Measurements from ENCODE around the gene ALDH3A1. TPM values are rescaled to one million over a fixed set of nuclear protein-coding genes. Genes with fewer than 3 reads are reported as not detected.

The ALDH3A1 gene
- total RNA-seq, 1 experiment from 2014 or later: 30.1 TPM

DNA sequence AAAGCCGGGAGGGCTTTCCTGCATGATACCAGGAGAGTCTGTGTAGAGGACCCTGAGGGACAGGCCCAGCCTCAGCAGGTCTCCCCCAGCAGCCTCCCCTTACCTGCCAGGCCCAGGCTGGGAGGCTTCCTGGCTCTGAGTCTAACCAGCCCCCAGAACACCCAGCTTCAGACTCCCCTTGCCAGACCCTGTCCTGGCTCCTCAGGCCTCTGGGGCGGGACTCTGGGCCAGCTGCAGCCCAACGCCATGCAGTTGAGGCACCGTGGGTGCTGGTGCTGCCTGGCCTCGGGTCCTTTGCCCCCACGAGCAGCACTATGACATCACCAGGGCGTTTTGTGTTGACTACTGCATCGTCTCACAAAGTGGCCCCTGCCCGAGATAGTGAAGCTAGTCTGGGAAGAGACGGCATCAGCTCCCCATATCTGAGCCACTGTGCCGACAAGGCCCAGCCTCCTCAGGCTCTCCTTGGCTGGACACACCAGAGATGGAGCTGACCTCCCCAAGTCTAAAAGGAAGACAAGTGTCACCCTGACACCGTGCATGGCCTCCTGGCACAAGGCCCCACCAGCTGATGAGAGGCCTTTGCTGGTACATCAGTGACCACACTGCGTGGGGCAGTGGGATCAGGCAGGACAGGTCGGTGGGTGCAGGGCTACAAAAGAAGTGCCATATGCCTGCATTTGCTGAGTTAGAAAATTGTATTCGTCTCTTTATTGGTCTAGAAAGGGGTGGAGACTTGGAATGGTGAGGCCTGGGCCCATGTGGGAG is 10.6 kb downstream of the ALDH3A1 start:
- no TSS peak for BruUV-seq (replicated peaks)
- no peak overlapping the region for H3K4me3 ChIP-seq (ENCODE audit: low read length)
- CTCF ChIA-PET: no interaction called here
- no peaks in the 10 kb centered on the region for H3K9me3 ChIP-seq (ENCODE audit: low read length)
- no peaks in the 10 kb centered on the region for H3K9me2 ChIP-seq (replicated peaks; ENCODE audit: low read length)
- POLR2A ChIA-PET (ENCODE audit: unreplicated experiment): no interaction called here
- TF ChIP-seq EZH2 (IDR thresholded peaks at IDR 0.05; ENCODE audit: low read length, unreplicated experiment) (no peak), EZH2phosphoT487 (IDR thresholded peaks at IDR 0.05; ENCODE audit: borderline replicate concordance, low read length) (no peak)
- TF ChIP-seq, protein P1, sequence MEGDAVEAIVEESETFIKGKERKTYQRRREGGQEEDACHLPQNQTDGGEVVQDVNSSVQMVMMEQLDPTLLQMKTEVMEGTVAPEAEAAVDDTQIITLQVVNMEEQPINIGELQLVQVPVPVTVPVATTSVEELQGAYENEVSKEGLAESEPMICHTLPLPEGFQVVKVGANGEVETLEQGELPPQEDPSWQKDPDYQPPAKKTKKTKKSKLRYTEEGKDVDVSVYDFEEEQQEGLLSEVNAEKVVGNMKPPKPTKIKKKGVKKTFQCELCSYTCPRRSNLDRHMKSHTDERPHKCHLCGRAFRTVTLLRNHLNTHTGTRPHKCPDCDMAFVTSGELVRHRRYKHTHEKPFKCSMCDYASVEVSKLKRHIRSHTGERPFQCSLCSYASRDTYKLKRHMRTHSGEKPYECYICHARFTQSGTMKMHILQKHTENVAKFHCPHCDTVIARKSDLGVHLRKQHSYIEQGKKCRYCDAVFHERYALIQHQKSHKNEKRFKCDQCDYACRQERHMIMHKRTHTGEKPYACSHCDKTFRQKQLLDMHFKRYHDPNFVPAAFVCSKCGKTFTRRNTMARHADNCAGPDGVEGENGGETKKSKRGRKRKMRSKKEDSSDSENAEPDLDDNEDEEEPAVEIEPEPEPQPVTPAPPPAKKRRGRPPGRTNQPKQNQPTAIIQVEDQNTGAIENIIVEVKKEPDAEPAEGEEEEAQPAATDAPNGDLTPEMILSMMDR (conservative IDR thresholded peaks at IDR 0.05; ENCODE audit: low read depth, low read length): no peak
- no peak overlapping the region for H3K9ac ChIP-seq (ENCODE audit: low read length)
- no peak overlapping the region for H2AFZ ChIP-seq (ENCODE audit: low read length)
- H3F3A ChIP-seq (ENCODE audit: low read length, unreplicated experiment): no peaks in the 10 kb centered on the region
- H3K4me1 ChIP-seq (ENCODE audit: insufficient read depth, low read length): no peaks in the 10 kb centered on the region
- intact Hi-C loops (cut with micrococcal nuclease): no loop called here
- H3K27ac ChIP-seq (ENCODE audit: low read length): no peak overlapping the region
- H3K4me2 ChIP-seq (ENCODE audit: low read length): no peak overlapping the region
- no peaks in the 10 kb centered on the region for H3K36me3 ChIP-seq (ENCODE audit: low read depth, low read length)
- H3K79me2 ChIP-seq (ENCODE audit: low read length): no peaks in the 10 kb centered on the region
- DNase-seq (no peak), ATAC-seq (no peak)
- no peaks in the 10 kb centered on the region for H4K20me1 ChIP-seq (ENCODE audit: low read length)
- H3K27me3 ChIP-seq (ENCODE audit: low read length): no peaks in the 10 kb centered on the region

DNA sequence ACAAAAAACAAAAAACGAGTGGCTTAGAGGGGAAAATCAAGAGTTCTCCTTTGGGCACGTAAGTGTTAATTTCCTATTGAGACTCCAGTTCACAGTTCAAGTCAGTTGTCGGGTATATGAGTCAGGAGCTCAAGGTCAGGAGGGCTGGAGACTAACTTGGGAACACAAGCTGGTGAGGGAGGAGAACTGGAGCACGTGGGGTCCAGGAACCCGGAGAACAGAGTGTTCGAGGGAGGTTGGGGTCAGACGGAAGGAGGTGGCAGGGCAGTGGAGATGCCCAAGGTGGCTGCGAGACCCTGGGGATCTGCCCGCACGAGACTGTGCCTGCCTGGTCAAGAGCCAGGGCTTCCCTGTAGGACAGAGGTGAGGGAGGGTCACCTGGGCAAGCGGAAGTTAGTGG is 12.0 kb downstream of the ALDH3A1 start:
- DNase-seq: no peak
- Histone ChIP-seq H3K9me2 (replicated peaks; ENCODE audit: low read length) (no peaks in the 10 kb centered on the region), H3K4me2 (ENCODE audit: low read length) (no peak overlapping the region), H3K4me3 (ENCODE audit: low read length) (no peak overlapping the region), H3F3A (ENCODE audit: low read length, unreplicated experiment) (no peaks in the 10 kb centered on the region), H3K9me3 (ENCODE audit: low read length) (no peaks in the 10 kb centered on the region), H4K20me1 (ENCODE audit: low read length) (no peaks in the 10 kb centered on the region), H3K9ac (ENCODE audit: low read length) (no peak overlapping the region), H3K79me2 (ENCODE audit: low read length) (no peaks in the 10 kb centered on the region), H3K4me1 (ENCODE audit: insufficient read depth, low read length) (no peaks in the 10 kb centered on the region), H3K27me3 (ENCODE audit: low read length) (no peaks in the 10 kb centered on the region), H3K27ac (ENCODE audit: low read length) (no peak overlapping the region), H2AFZ (ENCODE audit: low read length) (no peak overlapping the region), H3K36me3 (ENCODE audit: low read depth, low read length) (no peaks in the 10 kb centered on the region)
- TF ChIP-seq, protein P1 (conservative IDR thresholded peaks at IDR 0.05; ENCODE audit: low read depth, low read length): no peak
- no peak for TF ChIP-seq EZH2 (IDR thresholded peaks at IDR 0.05; ENCODE audit: low read length, unreplicated experiment)
- TF ChIP-seq EZH2phosphoT487 (IDR thresholded peaks at IDR 0.05; ENCODE audit: borderline replicate concordance, low read length): no peak
- BruUV-seq (replicated peaks): no TSS peak
- intact Hi-C loops (cut with micrococcal nuclease): no loop called here
- POLR2A ChIA-PET (ENCODE audit: unreplicated experiment): interaction anchor here (0.5 kb wide), 1 partner anchor 89 kb away, joined by 7 read pairs; no protein-coding TSS in a partner anchor
- CTCF ChIA-PET: no interaction called here
- no peak for ATAC-seq

DNA sequence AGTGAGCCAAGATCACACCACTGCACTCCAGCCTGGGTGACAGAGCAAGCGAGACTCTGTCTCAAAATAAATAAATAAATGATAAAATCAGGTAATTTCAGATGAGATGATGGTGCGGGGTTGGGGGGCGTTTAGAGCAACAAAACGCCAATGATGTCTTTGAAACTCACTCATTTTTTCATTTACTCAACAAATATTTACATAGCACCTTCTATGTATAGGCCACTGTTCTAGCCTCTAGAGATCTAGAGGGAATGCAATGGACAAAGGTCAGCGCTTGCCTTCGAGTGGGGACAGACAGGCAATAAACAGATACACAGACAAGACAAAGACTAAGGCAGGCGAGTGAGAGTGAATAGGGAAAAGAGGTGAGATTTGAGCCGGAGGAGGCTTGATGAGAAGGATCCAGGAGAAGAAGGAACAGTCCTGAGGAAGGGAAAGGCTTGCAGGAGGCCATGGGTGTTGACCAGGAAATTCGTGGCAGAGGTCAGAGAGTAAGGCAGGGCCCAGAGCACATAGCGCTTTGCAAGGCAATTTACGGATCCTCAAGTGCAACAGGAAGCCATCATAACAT is 14.1 kb downstream of the ALDH3A1 start:
- H3K9me2 ChIP-seq (replicated peaks; ENCODE audit: low read length): no peaks in the 10 kb centered on the region
- no peaks in the 10 kb centered on the region for H4K20me1 ChIP-seq (ENCODE audit: low read length)
- ChIA-PET CTCF (no interaction called here), POLR2A (ENCODE audit: unreplicated experiment) (no interaction called here)
- ATAC-seq (no peak), DNase-seq (no peak)
- H3K79me2 ChIP-seq (ENCODE audit: low read length): no peaks in the 10 kb centered on the region
- no peaks in the 10 kb centered on the region for H3K9me3 ChIP-seq (ENCODE audit: low read length)
- H3K9ac ChIP-seq (ENCODE audit: low read length): no peak overlapping the region
- H3K4me3 ChIP-seq (ENCODE audit: low read length): no peak overlapping the region
- H3K36me3 ChIP-seq (ENCODE audit: low read depth, low read length): no peaks in the 10 kb centered on the region
- intact Hi-C loops (cut with micrococcal nuclease): no loop called here
- no peak overlapping the region for H3K27ac ChIP-seq (ENCODE audit: low read length)
- no peaks in the 10 kb centered on the region for H3F3A ChIP-seq (ENCODE audit: low read length, unreplicated experiment)
- H3K27me3 ChIP-seq (ENCODE audit: low read length): no peaks in the 10 kb centered on the region
- TF ChIP-seq EZH2 (IDR thresholded peaks at IDR 0.05; ENCODE audit: low read length, unreplicated experiment): no peak
- TF ChIP-seq, protein P1 (conservative IDR thresholded peaks at IDR 0.05; ENCODE audit: low read depth, low read length): no peak
- no peak for TF ChIP-seq EZH2phosphoT487 (IDR thresholded peaks at IDR 0.05; ENCODE audit: borderline replicate concordance, low read length)
- no peak overlapping the region for H3K4me2 ChIP-seq (ENCODE audit: low read length)
- no peak overlapping the region for H2AFZ ChIP-seq (ENCODE audit: low read length)
- H3K4me1 ChIP-seq (ENCODE audit: insufficient read depth, low read length): no peaks in the 10 kb centered on the region
- no TSS peak for BruUV-seq (replicated peaks)
